ENCODE measurements around the gene EVPLL. TPM values are rescaled to one million over a fixed set of nuclear protein-coding genes. Genes with fewer than 3 reads are reported as not detected.
"Not testable (repeated sequence)": the region's sequence is repeated elsewhere in the genome, so short reads cannot be mapped to it uniquely, and the experiment has no call there.

EVPLL gene
- total RNA-seq, 1 donor from 2014 or later: 3.5 TPM

GRCh38 chr17:18379246-18380146, 1.9 kb downstream of the EVPLL start:
- no peak for DNase-seq

DNA sequence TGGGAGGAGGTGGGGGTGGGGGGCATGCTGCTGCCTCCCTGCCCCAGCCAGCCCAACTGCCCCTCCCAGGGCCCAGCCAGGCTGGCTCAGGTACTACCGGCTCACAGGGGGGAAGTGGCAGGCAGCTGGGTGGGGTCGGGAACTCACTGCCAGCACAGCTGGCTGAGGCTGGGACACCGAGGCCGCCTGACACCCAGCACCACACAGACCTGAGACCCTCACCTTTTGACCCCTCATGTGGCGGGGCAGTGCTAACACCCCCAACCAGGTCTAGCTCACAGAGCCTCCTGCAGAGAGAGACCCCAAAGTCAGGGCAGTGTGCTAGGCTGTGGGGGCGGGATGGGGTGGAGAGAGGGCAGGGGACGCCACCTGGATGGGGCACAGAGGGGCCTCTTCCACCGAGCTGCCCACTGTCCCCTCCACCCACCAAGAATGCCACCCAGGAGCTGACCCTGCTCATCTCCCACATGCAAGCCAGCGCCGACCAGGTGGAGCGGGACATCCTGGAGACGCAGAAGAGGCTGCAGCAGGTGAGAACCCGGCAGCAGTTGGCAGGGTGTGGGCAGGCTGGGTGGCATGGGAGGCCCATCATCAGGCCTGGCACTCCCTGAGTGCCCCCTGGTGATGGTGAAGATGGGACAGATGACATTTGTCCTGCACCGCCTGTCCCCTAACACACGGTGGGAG, 3.0 kb downstream of the EVPLL start:
- DNase-seq: no peak

- no peak for DNase-seq
These were observed 3.8 kb downstream of the EVPLL start for GRCh38 chr17:18381158-18381952.

GRCh38 chr17:18381953-18382245, 4.3 kb downstream of the EVPLL start:
- no peak for DNase-seq

- DNase-seq: no peak
These were observed 5.0 kb downstream of the EVPLL start for GRCh38 chr17:18382441-18383078.

DNA sequence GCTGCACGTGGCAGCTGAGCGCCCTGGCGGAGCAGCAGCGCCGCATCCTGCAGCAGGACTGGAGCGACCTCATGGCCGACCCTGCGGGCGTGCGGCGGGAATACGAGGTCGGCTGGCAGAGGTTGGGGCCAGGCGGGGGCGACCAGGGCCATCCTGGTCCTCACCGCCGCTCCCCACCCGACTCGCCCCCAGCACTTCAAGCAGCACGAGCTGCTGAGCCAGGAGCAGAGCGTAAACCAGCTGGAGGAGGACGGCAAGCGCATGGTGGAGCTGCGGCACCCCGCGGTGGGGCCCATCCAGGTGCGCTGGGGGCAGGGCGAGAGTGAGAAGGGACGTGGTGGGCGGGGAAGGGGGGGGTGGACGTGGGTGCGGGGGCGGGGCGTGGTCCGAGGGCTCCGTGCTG, 5.5 kb downstream of the EVPLL start:
- DNase-seq: peak; percentile 20

- not testable (repeated sequence) for DNase-seq
These were observed 6.7 kb downstream of the EVPLL start for GRCh38 chr17:18384271-18384670.

DNA sequence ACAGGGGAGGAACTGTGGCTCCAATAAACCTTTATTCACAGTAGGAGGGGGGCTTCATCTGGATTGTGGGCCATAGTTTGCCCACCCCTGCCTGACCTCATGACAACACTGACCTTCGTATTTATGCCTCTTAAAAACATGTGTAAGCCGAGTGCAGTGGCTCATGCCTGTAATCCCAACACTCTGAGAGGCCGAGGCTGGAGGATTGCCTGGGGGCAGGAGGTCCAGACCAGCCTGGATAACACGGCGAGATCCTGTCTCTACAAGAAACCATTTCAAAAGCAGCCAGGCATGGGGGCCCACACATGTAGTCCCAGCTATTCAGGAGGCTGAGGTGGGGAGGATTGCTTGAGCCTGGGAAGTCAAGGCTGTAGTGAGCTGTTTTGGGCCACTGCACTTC, 10.0 kb downstream of the EVPLL start:
- DNase-seq: not testable (repeated sequence)

GRCh38 chr17:18388266-18388665, 10.7 kb downstream of the EVPLL start:
- DNase-seq: not testable (repeated sequence)

- not testable (repeated sequence) for DNase-seq
These were observed 11.2 kb downstream of the EVPLL start for GRCh38 chr17:18388728-18389127.

DNA sequence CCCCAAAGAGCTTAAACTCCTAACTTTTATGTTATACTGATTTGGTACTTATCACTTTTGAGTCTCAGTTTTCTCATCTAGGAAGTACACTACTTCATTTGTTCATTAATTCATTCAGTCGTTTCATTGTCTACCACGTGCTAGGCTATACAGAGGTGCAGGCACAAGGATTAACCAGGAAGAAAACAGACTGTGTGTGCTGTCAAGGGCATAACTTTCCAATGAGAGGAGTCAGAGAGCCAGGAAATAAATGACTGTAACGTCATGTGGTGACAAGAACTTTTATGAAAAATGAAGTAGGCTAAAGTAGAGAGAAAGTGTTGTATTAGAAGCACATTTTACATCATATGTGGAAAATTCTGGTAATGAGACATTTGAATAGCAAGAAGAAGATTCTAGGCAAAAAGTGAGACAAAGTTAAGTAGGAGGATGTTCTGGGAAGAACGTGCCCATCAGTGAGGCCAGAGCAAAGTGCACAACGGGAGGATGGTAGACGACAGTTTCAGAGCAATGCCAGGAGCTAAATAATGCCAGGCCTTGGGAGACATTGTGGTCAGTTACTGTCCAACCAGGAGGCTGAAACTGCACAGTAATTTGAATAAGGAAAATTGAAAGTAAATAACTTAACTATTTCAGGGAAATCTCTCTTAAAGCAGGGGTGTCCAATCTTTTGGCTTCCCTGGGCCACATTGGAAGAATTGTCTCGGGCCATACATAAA, 24.5 kb downstream of the EVPLL start:
- not testable (repeated sequence) for DNase-seq

DNA sequence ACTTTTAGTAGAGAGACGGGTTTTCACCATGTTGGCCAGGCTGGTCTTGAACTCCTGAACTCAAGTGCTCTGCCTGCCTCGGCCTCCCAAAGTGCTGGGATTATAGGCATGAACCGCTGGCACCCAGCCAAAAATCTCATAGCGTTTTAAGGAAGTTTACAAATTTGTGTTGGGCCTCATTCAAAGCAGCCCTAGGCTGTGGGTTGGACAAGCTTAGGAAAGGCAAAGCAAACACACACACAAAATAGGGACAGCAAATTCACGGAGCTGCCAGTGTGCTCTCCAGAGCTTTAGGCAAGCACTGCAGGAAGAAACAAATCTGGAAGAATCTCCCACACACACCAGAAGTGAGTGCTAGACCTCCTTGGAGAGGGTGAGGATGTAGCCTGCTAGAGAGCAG, 25.6 kb downstream of the EVPLL start:
- DNase-seq: not testable (repeated sequence)

DNA sequence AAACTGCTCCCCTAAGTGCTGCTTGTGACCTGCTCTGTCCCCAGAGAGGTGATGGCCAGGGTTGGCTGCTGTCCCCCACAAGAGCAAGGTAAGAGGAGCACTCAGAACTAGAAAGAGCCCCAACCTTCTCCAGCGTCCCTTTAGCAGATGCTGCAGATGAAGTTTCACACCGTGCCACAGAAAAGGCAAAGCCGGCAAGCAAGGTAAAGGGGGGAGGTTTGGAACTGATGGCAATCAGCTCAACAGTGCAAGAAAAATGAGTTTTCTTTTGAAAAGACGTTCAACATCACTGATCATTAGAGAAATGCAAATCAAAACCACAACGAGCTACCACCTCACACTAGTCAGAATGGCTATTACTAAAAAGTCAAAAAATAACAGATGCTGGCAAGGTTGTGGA, 26.0 kb downstream of the EVPLL start:
- DNase-seq: not testable (repeated sequence)

DNA sequence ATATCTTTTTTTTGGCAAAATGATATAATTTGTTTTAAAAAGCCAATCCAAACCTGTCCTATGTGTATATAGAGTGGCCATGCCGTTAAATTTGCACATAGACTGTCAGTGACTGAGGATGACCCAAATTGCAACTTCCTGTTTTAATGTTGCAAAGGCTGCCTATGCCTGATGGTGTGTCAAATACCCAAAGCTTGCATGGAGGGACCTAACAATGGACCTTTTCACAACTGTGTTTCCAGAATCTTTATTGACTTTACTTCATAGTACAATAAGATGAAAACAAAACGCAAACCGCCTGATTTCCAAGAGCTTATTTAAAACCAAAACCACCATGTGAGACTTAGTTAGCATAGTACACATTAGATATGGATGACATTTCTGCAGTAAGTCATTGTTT, 31.3 kb downstream of the EVPLL start:
- peak; percentile 4 for DNase-seq

DNA sequence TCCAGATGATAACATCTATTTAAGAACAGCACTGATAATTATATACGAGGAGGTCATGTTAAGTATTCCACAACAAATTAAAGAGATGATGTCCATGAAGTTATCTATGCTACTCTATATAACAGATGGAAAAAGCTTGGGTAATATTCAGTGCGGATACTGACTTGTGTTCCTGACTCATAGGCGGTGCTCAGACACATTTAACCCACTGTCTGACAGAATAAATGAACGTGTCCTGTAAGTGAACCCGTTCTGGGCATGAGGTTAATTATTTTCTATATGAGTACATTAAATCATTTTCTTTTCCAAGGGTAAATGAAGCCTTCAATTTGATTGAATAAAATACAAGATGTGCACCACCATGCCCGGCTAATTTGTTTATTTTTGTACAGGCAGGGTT, 31.7 kb downstream of the EVPLL start:
- DNase-seq: not testable (repeated sequence)

GRCh38 chr17:18410736-18411135, 33.2 kb downstream of the EVPLL start:
- peak; percentile 39 for DNase-seq

DNA sequence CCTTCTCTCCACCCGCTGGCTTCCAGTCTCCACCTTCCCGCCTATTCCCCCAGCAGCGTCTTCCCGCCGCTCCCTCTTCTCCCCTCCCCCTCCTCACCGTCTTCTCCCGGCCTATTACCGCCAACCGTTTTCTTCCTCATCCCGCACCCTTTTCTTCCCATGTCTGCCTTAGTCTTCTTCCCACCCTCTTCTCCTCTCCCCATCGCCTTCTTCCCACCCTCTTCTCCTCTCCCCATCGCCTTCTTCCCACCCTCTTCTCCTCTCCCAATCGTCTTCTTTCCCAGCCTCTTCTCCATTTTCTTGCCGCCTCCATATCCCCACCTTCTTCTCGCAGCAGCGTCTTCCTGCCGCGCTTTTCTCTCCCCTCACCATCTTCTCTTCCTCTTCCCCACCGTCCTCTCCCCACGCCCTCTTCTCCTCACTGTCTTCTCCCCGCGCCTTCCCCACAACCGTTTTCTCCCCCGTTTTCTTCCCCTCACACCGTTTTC, 33.8 kb downstream of the EVPLL start:
- peak; percentile 72 for DNase-seq

DNA sequence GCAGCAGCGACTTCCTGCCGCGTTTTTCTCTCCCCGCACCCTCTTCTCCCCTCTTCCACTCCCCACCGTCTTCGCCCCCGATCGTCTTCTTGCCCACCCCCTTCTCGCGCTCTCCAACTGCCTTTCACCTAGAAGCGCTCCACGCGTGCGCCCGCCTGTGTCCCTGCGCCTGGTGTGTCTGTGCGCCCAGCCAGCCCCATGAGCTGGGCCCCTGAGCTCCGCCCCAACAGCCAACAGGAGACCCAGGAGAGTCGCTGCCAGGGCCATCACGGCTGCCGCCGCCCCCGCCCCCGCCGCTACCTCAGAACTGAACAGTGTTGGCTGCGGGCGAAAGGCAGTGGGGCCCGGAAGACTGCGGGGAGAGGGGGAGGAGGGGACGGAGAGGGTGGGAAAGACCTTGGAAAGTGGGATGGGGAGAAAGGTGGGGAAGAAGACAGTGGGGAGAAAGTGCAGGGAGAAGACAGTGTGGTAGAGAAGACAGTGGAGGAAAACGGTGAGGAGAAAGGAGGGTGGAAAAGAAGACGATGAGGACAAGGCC, 34.5 kb downstream of the EVPLL start:
- DNase-seq: not testable (repeated sequence)

DNA sequence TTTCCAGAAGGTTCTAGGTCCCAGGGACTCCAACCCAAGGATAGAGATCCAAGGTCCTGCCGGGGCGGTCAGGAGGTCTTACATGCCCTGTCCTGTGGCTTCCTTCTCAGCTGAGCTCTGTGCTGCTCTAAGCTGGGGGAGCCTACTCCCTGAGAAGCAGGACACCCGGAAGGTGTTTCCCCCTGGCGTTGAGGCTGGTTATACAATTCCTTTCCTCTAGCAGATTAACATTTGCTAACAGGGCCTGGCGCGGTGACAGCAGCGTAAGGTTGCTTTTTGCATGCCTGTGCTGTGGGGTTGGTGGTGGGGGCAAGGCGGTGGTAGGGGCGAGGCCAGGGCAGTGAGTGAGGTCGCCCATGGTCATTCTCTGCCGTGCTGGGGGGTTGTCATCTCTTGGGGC, 43.9 kb downstream of the EVPLL start:
- DNase-seq: peak; percentile 19

GRCh38 chr17:18422464-18422863, 44.9 kb downstream of the EVPLL start:
- not testable (repeated sequence) for DNase-seq

DNA sequence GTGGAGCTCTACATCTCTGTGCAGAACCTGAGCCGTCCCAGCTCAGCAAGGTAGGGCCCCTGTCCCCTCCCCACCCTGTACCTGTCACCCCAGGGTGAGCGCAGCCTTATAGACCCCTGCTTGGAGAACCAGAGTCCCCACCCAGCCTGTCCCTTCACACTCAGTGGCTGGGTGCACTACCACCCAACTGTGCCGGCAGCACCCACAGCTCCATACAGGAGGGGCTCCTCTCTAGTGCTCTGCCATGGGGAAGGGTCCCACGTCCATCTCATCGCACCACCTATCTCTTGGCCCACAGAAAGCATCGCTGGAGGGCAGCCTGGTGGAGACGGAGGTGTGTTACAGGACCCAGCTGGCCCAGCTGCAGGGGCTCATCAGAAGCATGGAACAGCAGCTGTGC, 45.4 kb downstream of the EVPLL start:
- not testable (repeated sequence) for DNase-seq

Measured in tongue (tissue), 2 donors.